ENCODE results near the gene FOXL1. TPM values are rescaled to one million over a fixed set of nuclear protein-coding genes. Genes with fewer than 3 reads are reported as not detected.
A peak's percentile ranks its signal among the peaks of the same experiment; 100 is the strongest.

The FOXL1 gene
- polyA plus RNA-seq, 2 of the 4 experiments (the other 2 are of a cell fraction): 0.48 to 0.70 TPM

- TF ChIP-seq RAD21 (conservative IDR thresholded peaks at IDR 0.05 in 1 of 2, IDR thresholded peaks at IDR 0.05 in 1 of 2) (no peak), NR3C1 (IDR thresholded peaks at IDR 0.05) (no peak)
Observed at GRCh38 chr16:86554917-86555703, 23.2 kb upstream of the FOXL1 start, which contains the start of gene MTHFSD (continued).

- Histone ChIP-seq H3K4me2 (peak overlapping the region; percentile 92), H3K9me3 (no peaks in the 10 kb centered on the region), H3K4me3 (peak overlapping the region; percentile 82), H3K27ac (peak overlapping the region; percentile 84 to 97), H3K4me1 (peaks cover 4% of the 10 kb centered on the region; the same call in 1 of the 3 replicates)
- FAIRE-seq (no peak), DNase-seq (ENCODE audit: low read depth in 1 of 2, low spot score in 1 of 2) (no peak), ATAC-seq (no peak)
- TF ChIP-seq MAZ (IDR thresholded peaks at IDR 0.05; ENCODE audit: borderline replicate concordance, low read depth, low read length) (no peak), FOSB (CRISPR knock-in tag; IDR thresholded peaks at IDR 0.05) (0 out of 2 replicates have a peak, but pooled peaks have one; percentile 59), ZNF302 (CRISPR knock-in tag; IDR thresholded peaks at IDR 0.05) (no peak)
- 43% methylated on average over 11 of the region's 17 CpGs for WGBS (ENCODE audit: missing lambda C conversion rate)
- CTCF ChIA-PET: interaction anchor here (4.0 kb wide), 1 partner anchor 724 kb away, joined by 23 read pairs; no protein-coding TSS in a partner anchor
- POLR2A ChIA-PET: no interaction called here
Observed at GRCh38 chr16:86555704-86556075, 22.7 kb upstream of the FOXL1 start.

- no peak for FAIRE-seq
- Histone ChIP-seq H3K4me3 (no peak overlapping the region), H3K4me1 (peaks cover 4% of the 10 kb centered on the region; the same call in 1 of the 3 replicates), H3K9me3 (no peaks in the 10 kb centered on the region), H3K4me2 (no peak overlapping the region), H3K27ac (no peak overlapping the region)
- no peak for ATAC-seq
- CTCF ChIA-PET: interaction anchor here (4.0 to 9.3 kb wide), 2 partner anchors 505 to 723 kb away, joined by 23 to 170 read pairs; no protein-coding TSS in a partner anchor
- WGBS (ENCODE audit: missing lambda C conversion rate): 63% methylated on average over 5 of the region's 5 CpGs
- DNase-seq (ENCODE audit: low read depth in 1 of 2, low spot score in 1 of 2): no peak
- TF ChIP-seq RARB (CRISPR knock-in tag; IDR thresholded peaks at IDR 0.05) (no peak), CHD2 (IDR thresholded peaks at IDR 0.05; ENCODE audit: low read length, partially characterized antibody) (no peak), TP53 (CRISPR knock-in tag; IDR thresholded peaks at IDR 0.05) (no peak)
- POLR2A ChIA-PET: no interaction called here
Observed at GRCh38 chr16:86556576-86556975, 21.8 kb upstream of the FOXL1 start.

- DNase-seq (ENCODE audit: low read depth in 1 of 2, low spot score in 1 of 2): no peak
- no peak for ATAC-seq
- peaks cover 4% of the 10 kb centered on the region; the same call in 1 of the 3 replicates for H3K4me1 ChIP-seq
- H3K27ac ChIP-seq: no peak overlapping the region
- POLR2A ChIA-PET: no interaction called here
- no peak for TF ChIP-seq MAFK (IDR thresholded peaks at IDR 0.05; ENCODE audit: partially characterized antibody)
- TF ChIP-seq NFE2L2 (conservative IDR thresholded peaks at IDR 0.05; ENCODE audit: low read length): no peak
- TF ChIP-seq HOXB5 (CRISPR knock-in tag; IDR thresholded peaks at IDR 0.05): no peak
- no peak for TF ChIP-seq REST (IDR thresholded peaks at IDR 0.05)
- TF ChIP-seq RFX5 (IDR thresholded peaks at IDR 0.05): no peak
- TF ChIP-seq HDAC2 (IDR thresholded peaks at IDR 0.05): no peak
- TF ChIP-seq FOSB (CRISPR knock-in tag; IDR thresholded peaks at IDR 0.05): no peak
- no peak for TF ChIP-seq ESRRA (IDR thresholded peaks at IDR 0.05; ENCODE audit: borderline replicate concordance, low read length)
- TF ChIP-seq ZNF302 (CRISPR knock-in tag; IDR thresholded peaks at IDR 0.05): no peak
- TF ChIP-seq POLR2AphosphoS2 (conservative IDR thresholded peaks at IDR 0.05; ENCODE audit: low read length): no peak
- TF ChIP-seq NPAS2 (CRISPR knock-in tag; IDR thresholded peaks at IDR 0.05; ENCODE audit: borderline replicate concordance): no peak
- no peak for TF ChIP-seq CBX8 (IDR thresholded peaks at IDR 0.05)
- no peak for TF ChIP-seq EHF (CRISPR knock-in tag; IDR thresholded peaks at IDR 0.05)
- TF ChIP-seq CBX2 (IDR thresholded peaks at IDR 0.05; ENCODE audit: borderline replicate concordance, low read depth): no peak
- no peak for TF ChIP-seq JUNB (IDR thresholded peaks at IDR 0.05)
- no peak for TF ChIP-seq RAD21 (conservative IDR thresholded peaks at IDR 0.05 in 1 of 2, IDR thresholded peaks at IDR 0.05 in 1 of 2)
- FAIRE-seq: no peak
- CTCF ChIA-PET: interaction anchor here (0.8 to 9.3 kb wide), 4 partner anchors 19 to 722 kb away, joined by 3 to 170 read pairs (median 14); no protein-coding TSS in a partner anchor
- H3K4me3 ChIP-seq: no peak overlapping the region
- H3K4me2 ChIP-seq: no peak overlapping the region
- no peaks in the 10 kb centered on the region for H3K9me3 ChIP-seq
- 89% methylated on average over 4 of the region's 4 CpGs for WGBS (ENCODE audit: missing lambda C conversion rate)
Observed at GRCh38 chr16:86557587-86557986, 20.8 kb upstream of the FOXL1 start.
